Hepatocyte (in vitro differentiated cells): ENCODE measurements around the gene KRT78. TPM values are rescaled to one million over a fixed set of nuclear protein-coding genes. Genes with fewer than 3 reads are reported as not detected.

Experiments
- DNase-seq: peaks from one replicate; pipeline ENCODE4 v3.0.0-alpha.2; 2016; ENCODE audit warnings: low spot score
- H2AFZ ChIP-seq: fragments of 200-600 bp; sonication (generic); 2 replicates; pipeline ENCODE4 v1.6.0; 2016; ENCODE audit warnings: antibody characterized with exemption, mild to moderate bottlenecking
- H3K27ac ChIP-seq: fragments of 200-600 bp; sonication (generic); 2 replicates; pipeline ENCODE4 v1.5.1; 2016; ENCODE audit warnings: mild to moderate bottlenecking
- H3K27me3 ChIP-seq: fragments of 200-600 bp; sonication (generic); 2 replicates; pipeline ENCODE4 v1.6.1; 2016
- H3K36me3 ChIP-seq: fragments of 200-600 bp; sonication (generic); replicated peaks from 2 replicates; pipeline ENCODE4 v1.5.1; 2016; ENCODE audit warnings: low read depth; ENCODE audit not compliant: insufficient read depth
- H3K4me1 ChIP-seq: fragments of 200-600 bp; sonication (generic); 2 replicates; pipeline ENCODE4 v1.5.1; 2016; ENCODE audit warnings: mild to moderate bottlenecking, moderate library complexity; ENCODE audit not compliant: insufficient read depth
- H3K4me2 ChIP-seq: fragments of 200-600 bp; sonication (generic); 2 replicates; pipeline ENCODE4 v1.6.0; 2016
- H3K4me3 ChIP-seq: fragments of 200-600 bp; sonication (generic); 2 replicates; pipeline ENCODE4 v1.5.1; 2016; ENCODE audit warnings: mild to moderate bottlenecking
- H3K79me2 ChIP-seq: fragments of 200-600 bp; sonication (generic); 2 replicates; pipeline ENCODE4 v1.6.0; 2017; ENCODE audit warnings: mild to moderate bottlenecking
- H3K9me2 ChIP-seq: fragments of 200-600 bp; sonication (generic); replicated peaks from 2 replicates; pipeline ENCODE4 v1.6.0; 2017; ENCODE audit warnings: mild to moderate bottlenecking; ENCODE audit not compliant: insufficient read depth
- H3K9me3 ChIP-seq: fragments of 200-600 bp; sonication (generic); 2 replicates; pipeline ENCODE4 v1.5.1; 2016; ENCODE audit warnings: low read depth, mild to moderate bottlenecking
- H4K20me1 ChIP-seq: fragments of 200-600 bp; sonication (generic); 2 replicates; pipeline ENCODE4 v1.6.0; 2016; ENCODE audit warnings: mild to moderate bottlenecking; ENCODE audit not compliant: insufficient read depth, poor library complexity, severe bottlenecking
- CTCF ChIP-seq: fragments of 200-600 bp; sonication (generic); IDR thresholded peaks from 2 replicates; pipeline ENCODE4 v1.5.1; 2016; ENCODE audit warnings: antibody characterized with exemption, mild to moderate bottlenecking; ENCODE audit not compliant: poor library complexity
- EZH2 ChIP-seq: fragments of 200-600 bp; sonication (generic); IDR thresholded peaks from 2 replicates; pipeline ENCODE4 v1.6.1; 2016; ENCODE audit warnings: antibody characterized with exemption, mild to moderate bottlenecking, borderline replicate concordance
- EZH2phosphoT487 ChIP-seq: fragments of 200-600 bp; sonication (generic); IDR thresholded peaks from one replicate; pipeline ENCODE4 v1.6.1; 2018; ENCODE audit warnings: antibody characterized with exemption, mild to moderate bottlenecking, low read depth, moderate library complexity; ENCODE audit not compliant: unreplicated experiment, severe bottlenecking
- whole genome bisulfite sequencing: methylation state at CpG from one replicate; pipeline ENCODE4 v1.1.6; 2016; ENCODE audit warnings: low lambda C conversion rate; ENCODE audit errors: missing lambda C conversion rate; 5-methylcytosine and 5-hydroxymethylcytosine counted together
- polyA plus RNA-seq: library from polyadenylated mRNA; unstranded; fragments of >200 nt; fragmentation: Nextera tagmentation; extraction: Ambion mirVana; gene quantifications from 2 replicates; pipeline ENCODE4 v1.2.1, GENCODE V29; 2016
- total RNA-seq: library from RNA; depleted of rRNA; stranded (reverse); fragments of >200 nt; gene quantifications from 2 replicates; pipeline ENCODE4 v1.2.3, GENCODE V29; 2014

KRT78 gene
- total and polyA plus RNA-seq, 2 experiments from 2014 or later: not detected

GRCh38 chr12:52821071-52821730 is 27.6 kb downstream of the KRT78 start:
- H3K36me3 ChIP-seq: no peaks in the 10 kb centered on the region
- H3K79me2 ChIP-seq: no peaks in the 10 kb centered on the region
- no peak overlapping the region for H2AFZ ChIP-seq
- no peaks in the 10 kb centered on the region for H4K20me1 ChIP-seq
- no peak for DNase-seq
- H3K4me1 ChIP-seq: peaks cover 8% of the 10 kb centered on the region
- H3K27ac ChIP-seq: no peak overlapping the region
- no peak for TF ChIP-seq CTCF
- TF ChIP-seq EZH2phosphoT487: no peak
- TF ChIP-seq EZH2: no peak
- WGBS: 95% methylated on average over 4 of the region's 4 CpGs
- H3K4me3 ChIP-seq: no peak overlapping the region
- H3K4me2 ChIP-seq: no peak overlapping the region
- H3K9me3 ChIP-seq: no peaks in the 10 kb centered on the region
- H3K27me3 ChIP-seq: peaks cover 6% of the 10 kb centered on the region
- H3K9me2 ChIP-seq: no peaks in the 10 kb centered on the region

- 87% methylated on average over 6 of the region's 6 CpGs for WGBS
Measured at GRCh38 chr12:52820521-52820920, 28.3 kb downstream of the KRT78 start.

GRCh38 chr12:52819731-52820510 is 28.9 kb downstream of the KRT78 start:
- H3K36me3 ChIP-seq: no peaks in the 10 kb centered on the region
- no peak for DNase-seq
- WGBS: 92% methylated on average over 7 of the region's 7 CpGs

More at GRCh38 chr12:52820521-52820920, 28.3 kb downstream of the KRT78 start:
- no peak overlapping the region for H3K4me2 ChIP-seq
- H3K9me2 ChIP-seq: no peaks in the 10 kb centered on the region
- H3K9me3 ChIP-seq: no peaks in the 10 kb centered on the region
- peaks cover 6% of the 10 kb centered on the region for H3K27me3 ChIP-seq
- H3K27ac ChIP-seq: no peak overlapping the region
- TF ChIP-seq EZH2phosphoT487: no peak
- TF ChIP-seq CTCF: no peak
- TF ChIP-seq EZH2: no peak
- H3K4me1 ChIP-seq: peaks cover 8% of the 10 kb centered on the region
- no peak overlapping the region for H3K4me3 ChIP-seq
- H3K36me3 ChIP-seq: no peaks in the 10 kb centered on the region
- no peaks in the 10 kb centered on the region for H3K79me2 ChIP-seq
- no peaks in the 10 kb centered on the region for H4K20me1 ChIP-seq
- DNase-seq: no peak
- no peak overlapping the region for H2AFZ ChIP-seq

More at GRCh38 chr12:52819731-52820510, 28.9 kb downstream of the KRT78 start:
- peaks cover 6% of the 10 kb centered on the region for H3K27me3 ChIP-seq
- H3K9me2 ChIP-seq: no peaks in the 10 kb centered on the region
- no peak overlapping the region for H3K4me2 ChIP-seq
- no peak overlapping the region for H3K4me3 ChIP-seq
- no peaks in the 10 kb centered on the region for H3K9me3 ChIP-seq
- TF ChIP-seq CTCF (no peak), EZH2phosphoT487 (no peak), EZH2 (no peak)
- H3K4me1 ChIP-seq: peaks cover 11% of the 10 kb centered on the region
- H2AFZ ChIP-seq: no peak overlapping the region
- H4K20me1 ChIP-seq: no peaks in the 10 kb centered on the region
- H3K79me2 ChIP-seq: no peaks in the 10 kb centered on the region
- no peak overlapping the region for H3K27ac ChIP-seq
